ENCODE measurements around the gene UBD.

The UBD gene

GRCh38 chr6:29593199-29593855, 33.8 kb upstream of the UBD start:
- Histone ChIP-seq H3K27me3 (ENCODE audit: insufficient read depth, poor library complexity, severe bottlenecking) (no peaks in the 10 kb centered on the region), H3K27ac (ENCODE audit: poor library complexity, severe bottlenecking) (no peak overlapping the region), H3K4me3 (ENCODE audit: severe bottlenecking) (no peak overlapping the region), H3K4me1 (ENCODE audit: insufficient read depth, poor library complexity, severe bottlenecking) (no peaks in the 10 kb centered on the region), H3K36me3 (ENCODE audit: low read depth) (no peaks in the 10 kb centered on the region), H3K9me3 (ENCODE audit: severe bottlenecking) (no peaks in the 10 kb centered on the region)
- TF ChIP-seq CTCF (IDR thresholded peaks at IDR 0.05; ENCODE audit: poor library complexity, severe bottlenecking) = no peak
- ATAC-seq (ENCODE audit: low read depth) = peak; percentile 55; the same call in 1 of the 3 replicates
- no peak for DNase-seq (ENCODE audit: low spot score)

GRCh38 chr6:29591677-29592076, 32.1 kb upstream of the UBD start:
- Histone ChIP-seq H3K36me3 (ENCODE audit: low read depth) (no peaks in the 10 kb centered on the region), H3K27ac (ENCODE audit: poor library complexity, severe bottlenecking) (no peak overlapping the region), H3K4me3 (ENCODE audit: severe bottlenecking) (no peak overlapping the region), H3K9me3 (ENCODE audit: severe bottlenecking) (no peaks in the 10 kb centered on the region), H3K27me3 (ENCODE audit: insufficient read depth, poor library complexity, severe bottlenecking) (no peaks in the 10 kb centered on the region), H3K4me1 (ENCODE audit: insufficient read depth, poor library complexity, severe bottlenecking) (no peaks in the 10 kb centered on the region)
- TF ChIP-seq CTCF (IDR thresholded peaks at IDR 0.05; ENCODE audit: poor library complexity, severe bottlenecking) = no peak
- ATAC-seq (ENCODE audit: low read depth) (no peak), DNase-seq (ENCODE audit: low spot score) (no peak)

- Histone ChIP-seq H3K9me3 (ENCODE audit: severe bottlenecking) (no peaks in the 10 kb centered on the region), H3K27me3 (ENCODE audit: insufficient read depth, poor library complexity, severe bottlenecking) (no peaks in the 10 kb centered on the region), H3K36me3 (ENCODE audit: low read depth) (no peaks in the 10 kb centered on the region), H3K4me1 (ENCODE audit: insufficient read depth, poor library complexity, severe bottlenecking) (no peaks in the 10 kb centered on the region), H3K4me3 (ENCODE audit: severe bottlenecking) (no peak overlapping the region), H3K27ac (ENCODE audit: poor library complexity, severe bottlenecking) (no peak overlapping the region)
- ATAC-seq (ENCODE audit: low read depth) (no peak), DNase-seq (ENCODE audit: low spot score) (no peak)
- TF ChIP-seq CTCF (IDR thresholded peaks at IDR 0.05; ENCODE audit: poor library complexity, severe bottlenecking) = no peak
These were observed 30.8 kb upstream of the UBD start for GRCh38 chr6:29590218-29590808.

- no peak for DNase-seq (ENCODE audit: low spot score)
- no peak overlapping the region for H3K27ac ChIP-seq (ENCODE audit: poor library complexity, severe bottlenecking)
- no peaks in the 10 kb centered on the region for H3K4me1 ChIP-seq (ENCODE audit: insufficient read depth, poor library complexity, severe bottlenecking)
- H3K4me3 ChIP-seq (ENCODE audit: severe bottlenecking) = no peak overlapping the region
- H3K36me3 ChIP-seq (ENCODE audit: low read depth) = no peaks in the 10 kb centered on the region
- H3K9me3 ChIP-seq (ENCODE audit: severe bottlenecking) = no peaks in the 10 kb centered on the region
- peak; percentile 55; the same call in 2 of the 3 replicates for ATAC-seq (ENCODE audit: low read depth)
- no peaks in the 10 kb centered on the region for H3K27me3 ChIP-seq (ENCODE audit: insufficient read depth, poor library complexity, severe bottlenecking)
- peak; percentile 96 for TF ChIP-seq CTCF (IDR thresholded peaks at IDR 0.05; ENCODE audit: poor library complexity, severe bottlenecking)
These were observed 30.0 kb upstream of the UBD start for GRCh38 chr6:29589423-29590048.

- no peak for TF ChIP-seq CTCF (IDR thresholded peaks at IDR 0.05; ENCODE audit: poor library complexity, severe bottlenecking)
- H3K9me3 ChIP-seq (ENCODE audit: severe bottlenecking) = no peaks in the 10 kb centered on the region
- ATAC-seq (ENCODE audit: low read depth) (no peak), DNase-seq (ENCODE audit: low spot score) (no peak)
- no peak within 1 kb of the TSS for H3K4me3 ChIP-seq (ENCODE audit: severe bottlenecking)
- peaks cover 4% of the 10 kb centered on the region for H3K27me3 ChIP-seq (ENCODE audit: insufficient read depth, poor library complexity, severe bottlenecking)
- H3K4me1 ChIP-seq (ENCODE audit: insufficient read depth, poor library complexity, severe bottlenecking) = no peaks in the 10 kb centered on the region
- no peaks in the 10 kb centered on the region for H3K36me3 ChIP-seq (ENCODE audit: low read depth)
- H3K27ac ChIP-seq (ENCODE audit: poor library complexity, severe bottlenecking) = no peak within 1 kb of the TSS
These were observed 25.3 kb upstream of the UBD start, which contains the start of gene OR2H2 for GRCh38 chr6:29584821-29585220. OR2H2 (plus strand) TSS chr6:29585121; CDS start chr6:29587945, 2,824 bp downstream.
